Inflammatory macrophage treated with lipopolysaccharide for 1 hour (primary cell): ENCODE measurements around the gene AHRR.
A peak's percentile ranks its signal among the peaks of the same experiment; 100 is the strongest.
"Not testable (repeated sequence)": the region's sequence is repeated elsewhere in the genome, so short reads cannot be mapped to it uniquely, and the experiment has no call there.

Source experiments
- DNase-seq, 2 donors: peaks; one replicate each; pipeline ENCODE4 v3.0.0-alpha.2; 2020 to 2022

The AHRR gene

GRCh38 chr5:321230-321725, at the start of gene AHRR:
AHRR (plus strand) TSS chr5:321714; CDS start chr5:343903, 22,189 bp downstream.
- DNase-seq, result peak; percentile 45 to 76

GRCh38 chr5:271828-272167, 49.7 kb upstream of the AHRR start:
- not testable (repeated sequence) for DNase-seq

- not testable (repeated sequence) for DNase-seq
These were observed 48.4 kb upstream of the AHRR start for GRCh38 chr5:273091-273490.

GRCh38 chr5:273491-273890, 48.0 kb upstream of the AHRR start:
- not testable (repeated sequence) for DNase-seq

GRCh38 chr5:274346-274745, 47.2 kb upstream of the AHRR start:
- not testable (repeated sequence) for DNase-seq

- no peak for DNase-seq
These were observed 42.9 kb upstream of the AHRR start for GRCh38 chr5:278646-279045.

- not testable (repeated sequence) for DNase-seq
These were observed 42.4 kb upstream of the AHRR start for GRCh38 chr5:279051-279665.

GRCh38 chr5:285991-286557, 35.4 kb upstream of the AHRR start:
- DNase-seq, result no peak

- not testable (repeated sequence) for DNase-seq
These were observed 31.3 kb upstream of the AHRR start for GRCh38 chr5:290200-290599.

GRCh38 chr5:291345-291744, 30.2 kb upstream of the AHRR start:
- DNase-seq, result not testable (repeated sequence)

GRCh38 chr5:294788-295187, 26.7 kb upstream of the AHRR start:
- not testable (repeated sequence) for DNase-seq

GRCh38 chr5:296207-296606, 25.3 kb upstream of the AHRR start:
- not testable (repeated sequence) for DNase-seq

- not testable (repeated sequence) for DNase-seq
These were observed 24.6 kb upstream of the AHRR start for GRCh38 chr5:296954-297353.

- DNase-seq, result not testable (repeated sequence)
These were observed 24.1 kb upstream of the AHRR start for GRCh38 chr5:297448-297847.

- not testable (repeated sequence) for DNase-seq
These were observed 23.4 kb upstream of the AHRR start for GRCh38 chr5:297991-298736.

GRCh38 chr5:298737-299125, 22.8 kb upstream of the AHRR start:
- DNase-seq, result no peak

GRCh38 chr5:299921-300320, 21.6 kb upstream of the AHRR start:
- DNase-seq, result not testable (repeated sequence)

GRCh38 chr5:300691-301435, 20.7 kb upstream of the AHRR start:
- DNase-seq, result not testable (repeated sequence)

GRCh38 chr5:302416-302815, 19.1 kb upstream of the AHRR start:
- not testable (repeated sequence) for DNase-seq

- DNase-seq, result no peak
These were observed 18.5 kb upstream of the AHRR start for GRCh38 chr5:302966-303365.

GRCh38 chr5:303741-304140, 17.8 kb upstream of the AHRR start:
- DNase-seq, result not testable (repeated sequence)

- DNase-seq, result no peak
These were observed 16.5 kb upstream of the AHRR start for GRCh38 chr5:305050-305449.

GRCh38 chr5:305459-305858, 16.1 kb upstream of the AHRR start:
- DNase-seq, result no peak
